NCI-H2081 treated with DMSO at 0.1 percent for 48 hours (cell line): ENCODE data around the gene DDC.
"Not testable (repeated sequence)": the region's sequence is repeated elsewhere in the genome, so short reads cannot be mapped to it uniquely, and the experiment has no call there.

Experiments used
- DNase-seq: peaks from one replicate; lab custom pipeline; 2025; lab: John Stamatoyannopoulos, UW

The DDC gene

GRCh38 chr7:50486512-50486911 lies 78.7 kb downstream of the DDC start:
- no peak for DNase-seq

GRCh38 chr7:50481867-50482266 lies 83.3 kb downstream of the DDC start:
- no peak for DNase-seq

GRCh38 chr7:50480797-50481196 lies 84.4 kb downstream of the DDC start:
- DNase-seq: no peak

- DNase-seq: no peak
Observed at GRCh38 chr7:50479743-50480517, 85.3 kb downstream of the DDC start.

GRCh38 chr7:50477640-50478039 lies 87.6 kb downstream of the DDC start:
- peak; percentile 29 for DNase-seq

GRCh38 chr7:50476953-50477625 lies 88.1 kb downstream of the DDC start:
- no peak for DNase-seq

- DNase-seq: peak; percentile 65
Observed at GRCh38 chr7:50475340-50475739, 89.9 kb downstream of the DDC start.

GRCh38 chr7:50474382-50475160 lies 90.6 kb downstream of the DDC start:
- DNase-seq: no peak

GRCh38 chr7:50473531-50473930 lies 91.7 kb downstream of the DDC start:
- DNase-seq: no peak

- DNase-seq: no peak
Observed at GRCh38 chr7:50472427-50472826, 92.8 kb downstream of the DDC start.

- DNase-seq: no peak
Observed at GRCh38 chr7:50471970-50472369, 93.2 kb downstream of the DDC start.

GRCh38 chr7:50470250-50471163 lies 94.7 kb downstream of the DDC start:
- no peak for DNase-seq

GRCh38 chr7:50469181-50469580 lies 96.0 kb downstream of the DDC start:
- no peak for DNase-seq

GRCh38 chr7:50467817-50468610 lies 97.2 kb downstream of the DDC start:
- DNase-seq: peak; percentile 33

- DNase-seq: no peak
Observed at GRCh38 chr7:50466815-50467585, 98.2 kb downstream of the DDC start.

GRCh38 chr7:50463035-50463434 lies 102.2 kb downstream of the DDC start:
- DNase-seq: no peak

GRCh38 chr7:50462361-50462760 lies 102.8 kb downstream of the DDC start:
- DNase-seq: no peak

GRCh38 chr7:50461695-50462094 lies 103.5 kb downstream of the DDC start:
- DNase-seq: no peak

- DNase-seq: not testable (repeated sequence)
Observed at GRCh38 chr7:50459183-50459582, 106.0 kb downstream of the DDC start.

- DNase-seq: not testable (repeated sequence)
Observed at GRCh38 chr7:50458651-50459050, 106.6 kb downstream of the DDC start.
